HuH-7.5 (cell line): Measurements from ENCODE around the gene LDLRAP1.
A peak's percentile ranks its signal among the peaks of the same experiment; 100 is the strongest.
"Not testable (repeated sequence)": the region's sequence is repeated elsewhere in the genome, so short reads cannot be mapped to it uniquely, and the experiment has no call there.

ENCODE experiments used
- DNase-seq: peaks from one replicate; pipeline ENCODE4 v3.0.0; 2011; ENCODE audit warnings: low spot score

Gene LDLRAP1

GRCh38 chr1:25543425-25544242, at the start of gene LDLRAP1:
TSS of gene LDLRAP1 (plus strand) at chr1:25543606. CDS start at chr1:25543699, 93 bp downstream.
- DNase-seq: peak; percentile 68

GRCh38 chr1:25494952-25495351, 48.5 kb upstream of the LDLRAP1 start:
- no peak for DNase-seq

- DNase-seq: no peak
Observed at GRCh38 chr1:25500694-25501093, 42.7 kb upstream of the LDLRAP1 start.

GRCh38 chr1:25501235-25502058, 42.0 kb upstream of the LDLRAP1 start:
- DNase-seq: no peak

- no peak for DNase-seq
Observed at GRCh38 chr1:25502957-25503356, 40.4 kb upstream of the LDLRAP1 start.

- no peak for DNase-seq
Observed at GRCh38 chr1:25503551-25504426, 39.6 kb upstream of the LDLRAP1 start.

GRCh38 chr1:25504706-25505595, 38.5 kb upstream of the LDLRAP1 start:
- no peak for DNase-seq

GRCh38 chr1:25505656-25506385, 37.6 kb upstream of the LDLRAP1 start:
- no peak for DNase-seq

GRCh38 chr1:25506566-25507463, 36.6 kb upstream of the LDLRAP1 start:
- not testable (repeated sequence) for DNase-seq

- no peak for DNase-seq
Observed at GRCh38 chr1:25513666-25514065, 29.7 kb upstream of the LDLRAP1 start.

GRCh38 chr1:25515033-25515432, 28.4 kb upstream of the LDLRAP1 start:
- DNase-seq: no peak

GRCh38 chr1:25516686-25517085, 26.7 kb upstream of the LDLRAP1 start:
- DNase-seq: no peak

- DNase-seq: no peak
Observed at GRCh38 chr1:25517476-25518394, 25.7 kb upstream of the LDLRAP1 start.

- no peak for DNase-seq
Observed at GRCh38 chr1:25519624-25520023, 23.8 kb upstream of the LDLRAP1 start.

- peak; percentile 55 for DNase-seq
Observed at GRCh38 chr1:25520446-25521061, 22.9 kb upstream of the LDLRAP1 start.

GRCh38 chr1:25522031-25522655, 21.3 kb upstream of the LDLRAP1 start:
- no peak for DNase-seq

- peak; percentile 67 for DNase-seq
Observed at GRCh38 chr1:25523542-25523941, 19.9 kb upstream of the LDLRAP1 start.
